Right atrium auricular region (tissue), 2 donors: ENCODE data around the gene LBHD2. TPM values are rescaled to one million over a fixed set of nuclear protein-coding genes. Genes with fewer than 3 reads are reported as not detected.
A peak's percentile ranks its signal among the peaks of the same experiment; 100 is the strongest.

Source experiments
- DNase-seq: peaks from one replicate; pipeline ENCODE4 v3.0.0-alpha.2; 2019; ENCODE audit warnings: low spot score
- H3K27ac ChIP-seq, 2 donors: fragments of 200-600 bp; sonication (generic); 1 replicate in 1 of 2; 2 replicates in 1 of 2; pipeline ENCODE4 v1.5.1; 2016 to 2019
- H3K27me3 ChIP-seq, 2 donors: fragments of 200-600 bp; sonication (generic); one replicate each; pipeline versions ENCODE4 v1.5.1 to v1.6.0; 2017 to 2019
- H3K36me3 ChIP-seq: fragments of 200-600 bp; sonication (generic); one replicate; pipeline ENCODE4 v1.5.1; 2016
- H3K4me1 ChIP-seq, 2 donors: fragments of 200-600 bp; sonication (generic); one replicate each; pipeline versions ENCODE4 v1.5.1 to v1.6.0; 2017 to 2019
- H3K4me3 ChIP-seq, 2 donors: fragments of 200-600 bp; sonication (generic); 1 replicate in 1 of 2; 2 replicates in 1 of 2; pipeline ENCODE4 v1.5.1; 2017 to 2019; ENCODE audit warnings: mild to moderate bottlenecking in 1 of 2, moderate library complexity in 1 of 2
- H3K9me3 ChIP-seq, 2 donors: fragments of 200-600 bp; sonication (generic); one replicate each; pipeline ENCODE4 v1.5.1; 2019
- CTCF ChIP-seq, 2 donors: fragments of 200-600 bp; sonication (generic); IDR thresholded peaks; one replicate each; pipeline ENCODE4 v1.5.1; 2019; ENCODE audit warnings: antibody characterized with exemption in 2 of 2
- total RNA-seq, 2 donors: library from RNA; depleted of rRNA; stranded (reverse); fragments of >200 nt; gene quantifications; one replicate each; pipeline ENCODE4 v1.1.0, GENCODE V29; 2016

The LBHD2 gene
- total RNA-seq, 2 donors from 2014 or later = not detected

- H3K27ac ChIP-seq = peak overlapping the region; percentile 82 to 88
- H3K36me3 ChIP-seq = no peaks in the 10 kb centered on the region
- no peak for TF ChIP-seq CTCF (IDR thresholded peaks at IDR 0.05)
- peaks cover 0 to 45% of the 10 kb centered on the region in 2 donors for H3K4me1 ChIP-seq
- no peak for DNase-seq
- peak overlapping the region; percentile 80 to 84 for H3K4me3 ChIP-seq
- no peaks in the 10 kb centered on the region for H3K9me3 ChIP-seq
- H3K27me3 ChIP-seq = no peaks in the 10 kb centered on the region
Observed at GRCh38 chr14:103058164-103059055, 25.6 kb upstream of the LBHD2 start.

GRCh38 chr14:103059556-103059955 lies 24.5 kb upstream of the LBHD2 start:
- Histone ChIP-seq H3K36me3 (no peaks in the 10 kb centered on the region), H3K4me1 (peaks cover 0 to 37% of the 10 kb centered on the region in 2 donors), H3K4me3 (no peak overlapping the region), H3K27me3 (no peaks in the 10 kb centered on the region), H3K9me3 (no peaks in the 10 kb centered on the region), H3K27ac (no peak overlapping the region)
- DNase-seq = no peak
- no peak for TF ChIP-seq CTCF (IDR thresholded peaks at IDR 0.05)

GRCh38 chr14:103061482-103061976 lies 22.5 kb upstream of the LBHD2 start:
- Histone ChIP-seq H3K27me3 (no peaks in the 10 kb centered on the region), H3K27ac (no peak overlapping the region), H3K4me3 (no peak overlapping the region), H3K36me3 (no peaks in the 10 kb centered on the region), H3K4me1 (peaks cover 0 to 25% of the 10 kb centered on the region in 2 donors), H3K9me3 (no peaks in the 10 kb centered on the region)
- DNase-seq = no peak
- no peak for TF ChIP-seq CTCF (IDR thresholded peaks at IDR 0.05)

- DNase-seq = no peak
- no peak overlapping the region for H3K27ac ChIP-seq
- H3K27me3 ChIP-seq = no peaks in the 10 kb centered on the region
- no peaks in the 10 kb centered on the region for H3K9me3 ChIP-seq
- peaks cover 0 to 19% of the 10 kb centered on the region in 2 donors for H3K4me1 ChIP-seq
- no peaks in the 10 kb centered on the region for H3K36me3 ChIP-seq
- no peak for TF ChIP-seq CTCF (IDR thresholded peaks at IDR 0.05)
- H3K4me3 ChIP-seq = no peak overlapping the region
Observed at GRCh38 chr14:103064436-103064835, 19.6 kb upstream of the LBHD2 start.

GRCh38 chr14:103064978-103065377 lies 19.0 kb upstream of the LBHD2 start:
- Histone ChIP-seq H3K9me3 (no peaks in the 10 kb centered on the region), H3K27ac (no peak overlapping the region), H3K27me3 (no peaks in the 10 kb centered on the region), H3K36me3 (no peaks in the 10 kb centered on the region), H3K4me3 (no peak overlapping the region), H3K4me1 (peaks cover 0 to 17% of the 10 kb centered on the region in 2 donors)
- TF ChIP-seq CTCF (IDR thresholded peaks at IDR 0.05) = no peak
- DNase-seq = no peak
